HG02973 (cell line): ENCODE data around the gene DRD4.
"Not testable (repeated sequence)": the region's sequence is repeated elsewhere in the genome, so short reads cannot be mapped to it uniquely, and the experiment has no call there.

Experiments
- ATAC-seq: cut with Tn5 transposase; IDR thresholded peaks from one replicate; pipeline ENCODE4 v1.9.1; 2021; ENCODE audit warnings: moderate library complexity; ENCODE audit not compliant: unreplicated experiment

DRD4 gene

DNA sequence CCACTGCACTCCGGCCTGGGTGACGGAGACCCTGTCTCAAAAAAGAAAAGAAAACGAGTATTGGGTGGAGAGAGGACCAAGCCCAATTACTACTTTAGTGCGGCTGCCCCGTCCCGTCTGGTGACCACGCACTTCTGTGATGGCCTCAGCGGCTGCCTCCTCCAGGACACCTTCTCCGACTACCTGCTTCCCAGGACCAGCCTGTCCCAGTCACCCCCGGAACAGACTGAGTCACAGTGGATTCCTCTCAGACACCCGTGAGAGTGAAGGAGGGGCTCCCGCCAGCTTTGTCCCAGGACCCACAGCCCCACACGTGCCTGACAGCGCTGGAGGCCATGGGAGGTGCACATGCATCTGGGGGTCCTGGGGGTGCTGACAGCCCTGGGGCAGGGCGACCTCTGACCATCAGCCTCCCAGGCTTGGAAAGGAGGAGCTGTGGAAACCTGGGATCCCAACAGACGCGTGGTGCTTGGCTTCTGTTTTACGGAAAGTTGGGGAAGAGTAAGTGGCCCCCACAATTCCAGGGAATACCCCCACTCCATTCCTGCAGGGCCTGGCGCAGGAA, 4.8 kb downstream of the DRD4 start:
- ATAC-seq = no peak

DNA sequence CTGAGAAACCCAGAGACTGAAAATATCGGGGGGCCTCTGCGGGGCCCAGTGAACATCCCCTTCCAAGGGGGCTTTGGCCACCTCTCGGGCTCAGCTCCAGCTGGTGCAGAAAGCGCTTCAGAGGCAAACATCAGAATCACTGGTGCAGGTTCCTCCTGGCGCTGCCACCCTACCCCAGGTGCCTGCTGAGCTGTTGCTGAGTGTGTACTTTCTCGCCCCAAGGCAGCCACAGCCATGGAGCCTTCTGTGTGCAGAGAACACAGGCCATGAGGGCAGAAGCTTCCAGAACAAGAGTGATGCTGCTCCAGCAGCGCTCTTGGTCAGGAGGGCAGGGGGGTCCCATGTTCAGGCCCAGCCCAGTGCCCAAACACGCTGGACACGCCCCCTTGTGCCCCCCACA, 6.3 kb downstream of the DRD4 start:
- no peak for ATAC-seq

DNA sequence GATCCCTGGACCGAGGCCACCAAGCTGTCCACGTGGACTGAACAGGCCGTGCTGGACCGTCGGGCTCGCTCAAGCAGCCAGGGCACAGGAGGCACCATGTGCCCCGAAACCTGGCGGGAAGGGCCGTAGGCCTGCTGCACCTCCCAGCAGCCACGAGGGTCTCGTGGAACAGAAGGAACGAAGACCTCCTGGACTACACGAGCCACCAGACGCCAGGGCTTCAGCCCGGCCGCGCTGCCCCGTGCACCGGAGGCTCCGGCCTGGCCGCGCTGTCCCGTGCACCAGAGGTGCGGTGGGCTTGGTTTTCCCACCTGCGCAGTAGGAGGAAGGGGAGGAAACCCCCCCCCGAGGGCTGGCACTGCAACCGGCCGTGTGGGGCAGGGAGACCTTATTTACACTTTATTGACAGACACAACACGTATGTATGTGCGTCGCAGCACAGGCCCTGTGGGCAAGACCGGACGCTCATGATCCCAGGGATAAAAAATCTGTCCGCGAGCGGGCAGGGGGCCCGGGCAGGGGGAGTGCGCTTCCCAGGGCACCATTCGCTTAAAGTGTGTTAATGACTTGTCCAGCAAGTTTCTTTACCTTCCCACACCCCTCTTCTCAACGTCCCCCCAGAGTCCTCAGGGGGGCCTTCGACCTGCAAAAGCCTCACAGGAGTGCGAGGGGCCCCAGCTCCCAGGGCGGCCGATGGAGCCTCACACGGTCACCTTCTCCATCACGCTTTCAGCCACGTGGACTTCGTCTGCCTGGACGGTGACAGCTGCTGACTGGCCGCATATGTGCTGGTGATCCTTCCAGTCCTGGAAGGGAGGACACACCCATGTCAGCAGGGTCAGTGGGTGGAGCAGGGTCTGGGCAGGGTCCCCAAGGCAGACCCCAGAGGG, 7.0 kb downstream of the DRD4 start:
- no peak for ATAC-seq

GRCh38 chr11:645536-645935, 8.5 kb downstream of the DRD4 start:
- ATAC-seq = no peak

DNA sequence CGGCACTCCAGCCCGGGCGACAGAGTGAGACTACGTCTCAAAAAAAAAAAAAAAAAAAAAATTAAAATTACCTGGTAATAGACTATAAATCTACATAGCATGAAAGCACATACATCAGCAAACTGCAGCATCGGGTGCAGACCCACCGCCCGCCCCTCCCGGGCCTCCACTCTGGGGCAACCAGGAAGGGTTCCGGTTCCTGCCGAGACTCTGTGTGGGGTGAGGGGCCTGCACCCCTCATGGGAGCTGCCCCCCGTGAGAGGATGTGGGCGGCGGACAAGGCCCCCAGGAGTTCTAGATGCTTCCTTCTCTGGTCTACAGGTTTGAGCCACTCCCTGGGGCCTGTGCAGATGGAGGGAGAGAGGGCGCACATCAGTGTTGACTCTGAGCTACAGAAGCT, 9.1 kb downstream of the DRD4 start:
- ATAC-seq = no peak

DNA sequence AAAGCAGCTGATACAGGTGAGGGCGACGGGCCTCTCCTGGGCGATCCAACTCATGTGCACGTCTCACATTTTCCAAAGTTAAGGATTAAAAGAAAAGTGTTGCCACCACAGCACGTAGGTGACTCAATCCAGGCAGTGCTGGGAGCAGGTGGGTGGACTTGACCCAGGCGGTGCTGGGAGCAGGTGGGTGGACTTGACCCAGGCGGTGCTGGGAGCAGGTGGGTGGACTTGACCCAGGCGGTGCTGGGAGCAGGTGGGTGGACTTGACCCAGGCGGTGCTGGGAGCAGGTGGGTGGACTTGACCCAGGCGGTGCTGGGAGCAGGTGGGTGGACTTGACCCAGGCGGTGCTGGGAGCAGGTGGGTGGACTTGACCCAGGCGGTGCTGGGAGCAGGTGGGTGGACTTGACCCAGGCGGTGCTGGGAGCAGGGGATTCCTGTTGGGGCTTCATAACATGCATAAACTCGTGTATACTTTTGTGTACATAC, 10.6 kb downstream of the DRD4 start:
- ATAC-seq = not testable (repeated sequence)

GRCh38 chr11:650482-650881, 13.4 kb downstream of the DRD4 start:
- no peak for ATAC-seq

GRCh38 chr11:653136-653535, 16.1 kb downstream of the DRD4 start:
- ATAC-seq = not testable (repeated sequence)

DNA sequence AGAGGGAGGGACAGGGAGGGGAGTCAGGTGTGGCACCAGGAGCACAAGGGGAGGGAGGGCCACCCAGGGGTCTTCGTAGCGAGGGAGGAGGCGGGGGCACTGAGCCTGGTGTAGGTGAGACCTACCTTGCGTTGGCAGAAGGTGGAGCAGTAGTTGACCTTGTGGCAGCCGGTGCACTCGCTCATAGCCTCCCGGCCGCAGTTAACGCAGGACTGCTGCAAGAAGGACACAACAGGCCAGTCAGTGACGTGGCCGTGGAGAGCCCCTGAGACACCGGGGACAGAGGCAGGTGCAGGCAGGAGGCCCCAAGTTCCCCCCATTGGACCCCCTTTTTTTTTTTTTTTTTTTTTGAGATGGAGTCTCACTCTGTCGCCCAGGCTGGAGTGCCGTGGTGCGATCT, 16.8 kb downstream of the DRD4 start:
- ATAC-seq = no peak

DNA sequence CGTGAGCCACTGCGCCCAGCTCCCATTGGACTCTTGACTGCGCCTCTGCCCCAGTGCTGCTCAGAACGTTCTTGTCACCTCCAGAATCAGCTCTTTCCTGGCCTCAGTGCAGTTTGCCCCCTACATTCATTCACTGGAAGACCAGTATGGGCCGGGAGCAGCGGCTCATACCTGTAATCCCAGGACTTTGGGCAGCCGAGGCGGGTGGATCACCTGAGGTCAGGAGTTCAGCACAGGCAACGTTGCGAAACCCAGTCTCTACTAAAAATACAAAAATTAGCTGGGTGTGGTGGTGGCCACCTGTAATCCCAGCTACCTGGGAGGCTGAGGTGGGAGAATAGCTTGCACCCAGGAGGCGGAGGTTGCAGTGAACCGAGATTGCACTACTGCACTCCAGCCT, 17.4 kb downstream of the DRD4 start:
- not testable (repeated sequence) for ATAC-seq

GRCh38 chr11:655036-655726, 18.1 kb downstream of the DRD4 start:
- ATAC-seq = no peak

DNA sequence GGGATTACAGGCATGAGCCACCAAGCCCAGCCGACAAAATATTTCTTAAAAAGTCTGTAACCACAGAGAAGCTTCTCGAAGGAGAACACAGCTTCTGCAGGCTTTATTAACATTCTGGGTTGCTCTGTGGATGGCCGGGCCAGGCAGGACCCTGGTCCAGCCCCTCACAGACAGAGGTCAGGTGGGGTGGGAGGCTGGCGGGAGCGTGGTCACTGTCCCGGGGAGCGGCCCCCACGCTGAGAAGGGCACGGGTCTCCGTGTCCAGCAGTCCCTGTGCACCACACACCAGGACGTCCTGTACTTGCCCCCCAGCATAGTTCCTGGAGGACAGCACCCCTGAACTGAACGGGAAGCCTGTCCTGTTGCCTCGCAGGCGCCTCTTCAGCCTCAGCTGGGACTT, 19.4 kb downstream of the DRD4 start:
- no peak for ATAC-seq

DNA sequence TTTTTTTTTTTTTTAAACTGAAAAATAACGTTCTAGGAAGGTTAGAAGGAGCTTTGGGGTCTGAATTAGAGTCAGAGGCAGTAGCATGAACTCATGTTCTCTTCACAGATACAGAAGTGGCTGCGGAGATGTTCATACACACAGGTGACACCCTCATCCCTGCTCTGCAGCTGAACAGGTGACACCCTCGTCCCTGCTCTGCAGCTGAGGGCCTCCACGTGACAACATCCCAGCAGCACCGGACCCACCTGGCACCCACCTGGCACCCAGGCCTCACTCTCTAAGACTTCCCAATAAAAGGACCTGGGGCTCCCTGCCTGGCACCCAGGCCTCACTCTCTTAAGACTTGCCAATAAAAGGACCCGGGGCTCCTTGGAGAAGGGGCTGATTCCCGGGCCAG, 19.8 kb downstream of the DRD4 start:
- ATAC-seq = no peak

DNA sequence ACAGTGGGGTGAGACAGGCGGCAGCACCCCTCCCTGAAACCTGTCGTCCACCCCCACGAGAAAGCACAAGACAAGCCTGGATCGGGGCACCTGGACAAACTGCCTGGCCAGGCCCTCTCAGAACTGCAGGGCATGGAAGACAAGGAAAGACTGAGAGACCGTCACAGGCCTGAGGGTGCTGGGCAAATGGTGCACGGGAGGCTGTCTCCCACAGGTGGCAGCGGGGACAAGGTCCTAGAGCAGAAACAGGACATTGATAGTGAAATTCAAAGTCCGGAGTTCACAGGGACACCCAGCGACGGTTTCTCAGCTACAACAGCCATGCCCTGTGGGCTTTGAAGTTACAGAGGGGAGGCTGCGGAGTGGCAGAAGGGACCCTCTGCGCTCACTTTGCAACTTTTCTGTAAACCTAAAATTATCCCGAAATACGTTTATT, 20.6 kb downstream of the DRD4 start:
- no peak for ATAC-seq

- ATAC-seq = no peak
Measured at GRCh38 chr11:659532-660085, 22.5 kb downstream of the DRD4 start.

GRCh38 chr11:660281-660680, 23.2 kb downstream of the DRD4 start:
- ATAC-seq = no peak

DNA sequence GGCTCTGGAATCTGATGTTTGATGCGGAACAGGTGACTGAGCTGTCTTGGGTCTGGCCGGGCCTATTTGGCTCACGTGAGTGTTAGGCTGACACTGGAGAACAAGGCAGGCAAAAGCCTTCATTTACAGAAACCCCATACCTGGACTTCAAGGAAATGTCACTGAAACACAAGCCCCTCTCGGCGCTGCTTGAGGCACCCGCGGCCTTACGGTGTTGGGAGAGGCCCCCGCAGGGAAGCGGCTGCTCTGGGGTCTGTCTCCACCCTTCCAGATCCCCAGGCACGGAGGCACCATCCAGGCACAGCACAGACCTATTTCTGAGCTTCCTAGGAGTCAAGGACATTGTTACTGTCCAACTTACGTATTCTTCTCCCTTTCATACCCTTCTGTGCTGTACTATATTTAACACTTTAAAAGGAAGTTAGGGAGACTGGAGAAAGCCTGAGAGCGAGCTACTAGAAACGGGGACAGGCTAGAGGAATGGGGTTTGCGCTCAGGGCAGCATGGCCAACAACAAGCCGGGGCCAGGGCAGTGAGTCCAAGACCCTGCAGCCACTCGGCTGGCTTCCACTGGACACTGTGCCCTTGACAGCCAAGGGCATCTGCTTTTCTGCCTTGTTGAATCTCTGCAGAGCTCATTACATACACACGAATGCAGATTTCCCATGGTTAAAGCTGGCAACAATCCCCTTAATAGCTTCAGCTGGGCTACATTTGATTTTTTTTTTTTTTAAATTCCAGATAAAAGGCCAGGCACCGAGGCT, 23.8 kb downstream of the DRD4 start:
- no peak for ATAC-seq

DNA sequence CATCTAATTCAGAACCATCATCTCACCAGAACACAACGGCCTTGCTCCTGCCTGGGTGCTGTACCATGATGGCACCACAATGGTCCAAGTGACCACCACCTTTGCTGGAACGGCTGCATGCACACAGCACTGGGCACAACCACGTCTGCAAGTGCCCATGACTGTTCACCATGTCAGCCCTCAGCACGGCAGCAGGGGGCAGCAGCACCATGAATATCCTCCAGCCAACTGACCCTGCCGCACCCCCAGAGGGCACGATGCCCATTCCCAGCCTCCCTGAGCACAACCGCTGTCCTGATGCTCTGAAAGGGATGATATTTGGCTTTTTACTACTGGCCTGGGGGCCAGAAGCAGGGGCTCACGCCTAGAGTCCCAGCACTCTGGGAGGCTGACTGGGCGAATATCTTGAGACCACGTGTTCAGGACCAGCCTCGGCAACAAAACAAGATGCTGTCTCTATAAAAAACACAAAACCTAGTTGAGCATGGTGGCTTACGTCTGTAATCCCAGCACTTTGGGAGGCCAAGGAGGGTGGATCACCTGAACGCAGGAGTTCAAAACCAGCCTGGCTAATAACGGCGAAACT, 25.7 kb downstream of the DRD4 start:
- ATAC-seq = no peak

DNA sequence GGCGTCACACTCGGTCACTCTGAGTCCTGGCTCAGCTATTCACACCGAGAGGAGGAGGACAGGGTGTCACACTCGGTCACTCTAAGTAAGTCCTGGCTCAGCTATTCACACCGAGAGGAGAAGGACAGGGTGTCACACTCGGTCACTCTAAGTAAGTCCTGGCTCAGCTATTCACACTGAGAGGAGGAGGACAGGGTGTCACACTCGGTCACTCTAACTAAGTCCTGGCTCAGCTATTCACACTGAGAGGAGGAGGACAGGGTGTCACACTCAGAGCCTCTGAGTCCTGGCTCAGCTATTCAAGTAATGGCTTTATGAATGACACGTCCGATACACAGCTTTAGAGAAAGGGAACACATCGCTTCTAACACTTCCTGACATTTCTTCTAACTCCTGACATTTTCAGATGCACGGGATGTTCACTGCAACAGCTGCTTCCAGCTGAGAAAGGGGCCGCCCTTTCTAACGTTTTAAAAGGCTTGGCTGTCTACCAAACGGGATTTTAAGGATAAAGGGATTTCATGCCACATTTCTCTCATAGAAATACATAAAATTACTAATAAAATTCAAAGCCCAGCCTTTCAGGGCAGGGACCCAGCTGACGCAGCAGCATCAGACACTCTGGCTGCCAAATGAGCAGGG, 28.1 kb downstream of the DRD4 start:
- ATAC-seq = no peak

GRCh38 chr11:665704-666281, 28.7 kb downstream of the DRD4 start:
- no peak for ATAC-seq
